Gastroesophageal sphincter (tissue), 4 donors: Measurements from ENCODE around the gene ZNF592. TPM values are rescaled to one million over a fixed set of nuclear protein-coding genes. Genes with fewer than 3 reads are reported as not detected.

ENCODE experiments used
- ATAC-seq: fragments of 150-250 bp; one replicate; pipeline ENCODE4 v1.9.1; 2016; ENCODE audit warnings: mild to moderate bottlenecking, moderate library complexity
- H3K27ac ChIP-seq, 4 donors: fragments of 200-600 bp; sonication (generic) in 3 of 4; 1 replicate in 3 of 4; 2 replicates in 1 of 4; pipeline ENCODE4 v1.5.1; 2016 to 2019
- H3K27me3 ChIP-seq: fragments of 200-600 bp; sonication (generic); one replicate; pipeline ENCODE4 v1.5.1; 2019
- H3K36me3 ChIP-seq, 2 donors: fragments of 200-600 bp; sonication (generic); one replicate each; pipeline ENCODE4 v1.5.1; 2019; ENCODE audit warnings: control low read depth in 1 of 2
- H3K4me1 ChIP-seq, 3 donors: fragments of 200-600 bp; sonication (generic); 1 replicate in 2 of 3; 2 replicates in 1 of 3; pipeline ENCODE4 v1.5.1; 2016 to 2019; ENCODE audit warnings: control low read depth in 2 of 3
- H3K4me3 ChIP-seq, 2 donors: fragments of 200-600 bp; sonication (generic); one replicate each; pipeline ENCODE4 v1.5.1; 2019; ENCODE audit warnings: mild to moderate bottlenecking in 1 of 2, moderate library complexity in 1 of 2
- H3K9me3 ChIP-seq, 3 donors: fragments of 200-600 bp; sonication (generic); one replicate each; pipeline ENCODE4 v1.5.1; 2017 to 2019; ENCODE audit warnings: control low read depth in 2 of 3
- CTCF ChIP-seq, 4 experiments: fragments of 200-600 bp in 2 of 4; fragments of 450-650 bp in 2 of 4; sonication (generic) in 1 of 4; IDR thresholded peaks; one replicate each; pipeline ENCODE4 v1.5.1; 2017 to 2019; ENCODE audit warnings: antibody characterized with exemption in 4 of 4, mild to moderate bottlenecking in 2 of 4, moderate library complexity in 2 of 4
- EP300 ChIP-seq: sonication (generic); formaldehyde crosslinking; IDR thresholded peaks from one replicate; pipeline ENCODE4 v1.6.1; 2017; ENCODE audit warnings: antibody characterized with exemption, mild to moderate bottlenecking
- POLR2A ChIP-seq, 2 donors: fragments of 450-650 bp; IDR thresholded peaks; one replicate each; pipeline ENCODE4 v1.6.1; 2017; ENCODE audit warnings: antibody characterized with exemption in 2 of 2, mild to moderate bottlenecking in 2 of 2, moderate library complexity in 1 of 2
- POLR2AphosphoS5 ChIP-seq: sonication (generic); formaldehyde crosslinking; IDR thresholded peaks from one replicate; pipeline ENCODE4 v1.6.1; 2017; ENCODE audit warnings: antibody characterized with exemption
- WGBS, 2 donors: methylation state at CpG; one replicate each; pipeline ENCODE4 v1.1.5; 2018; ENCODE audit warnings: low coverage in 1 of 2; 5-methylcytosine and 5-hydroxymethylcytosine counted together
- total RNA-seq, 4 donors: library from RNA; depleted of rRNA; stranded (reverse); fragments of >200 nt; gene quantifications; one replicate each; pipeline ENCODE4 v1.1.0, GENCODE V29; 2016

ZNF592 gene
- total RNA-seq, 4 donors from 2014 or later = 15.7 to 26.0 (median 19.1) TPM

GRCh38 chr15:84830036-84830435, 81.6 kb downstream of the ZNF592 start:
- H3K4me3 ChIP-seq = no peak overlapping the region
- ATAC-seq = no peak
- H3K27me3 ChIP-seq = no peaks in the 10 kb centered on the region
- TF ChIP-seq POLR2A (IDR thresholded peaks at IDR 0.05) = no peak
- no peaks in the 10 kb centered on the region for H3K9me3 ChIP-seq
- peaks cover 0 to 8% of the 10 kb centered on the region in 2 donors for H3K36me3 ChIP-seq
- WGBS, 2 donors = 43 to 75% methylated on average over 2 of the region's 2 CpGs
- H3K27ac ChIP-seq = peak overlapping the region in 1 of 4 donors; percentile 91
- H3K4me1 ChIP-seq = peaks cover 11 to 97% (median 17%) of the 10 kb centered on the region in 3 donors

GRCh38 chr15:84831028-84831427, 82.6 kb downstream of the ZNF592 start:
- no peaks in the 10 kb centered on the region for H3K27me3 ChIP-seq
- peak; percentile 48 for ATAC-seq
- H3K4me1 ChIP-seq = peaks cover 11 to 97% (median 21%) of the 10 kb centered on the region in 3 donors
- peaks cover 0 to 8% of the 10 kb centered on the region in 2 donors for H3K36me3 ChIP-seq
- 68 to 75% methylated on average over 5 of the region's 5 CpGs for WGBS, 2 donors
- TF ChIP-seq EP300 (no peak), POLR2AphosphoS5 (peak; percentile 14), POLR2A (IDR thresholded peaks at IDR 0.05) (no peak), CTCF (IDR thresholded peaks at IDR 0.05) (no peak)
- H3K9me3 ChIP-seq = no peaks in the 10 kb centered on the region
- peak overlapping the region in 3 of 4 donors; percentile 20 to 28 (median 27) for H3K27ac ChIP-seq
- H3K4me3 ChIP-seq = no peak overlapping the region

GRCh38 chr15:84831613-84832012, 83.2 kb downstream of the ZNF592 start:
- Histone ChIP-seq H3K27me3 (no peaks in the 10 kb centered on the region), H3K4me1 (peaks cover 11 to 97% (median 21%) of the 10 kb centered on the region in 3 donors), H3K27ac (peak overlapping the region in 1 of 4 donors; percentile 20), H3K9me3 (no peaks in the 10 kb centered on the region), H3K4me3 (no peak overlapping the region), H3K36me3 (peaks cover 0 to 8% of the 10 kb centered on the region in 2 donors)
- ATAC-seq = no peak
- WGBS, 2 donors = 40 to 89% methylated on average over 1 to 2 of the region's 2 CpGs
- no peak for TF ChIP-seq CTCF (IDR thresholded peaks at IDR 0.05)
- TF ChIP-seq POLR2AphosphoS5 = no peak
- no peak for TF ChIP-seq EP300
- TF ChIP-seq POLR2A (IDR thresholded peaks at IDR 0.05) = no peak

GRCh38 chr15:84832448-84833040, 84.2 kb downstream of the ZNF592 start:
- H3K9me3 ChIP-seq = no peaks in the 10 kb centered on the region
- H3K36me3 ChIP-seq = peaks cover 0 to 5% of the 10 kb centered on the region in 2 donors
- ATAC-seq = no peak
- H3K4me1 ChIP-seq = peaks cover 11 to 93% (median 21%) of the 10 kb centered on the region in 3 donors
- 60 to 100% methylated on average over 1 of the region's 2 CpGs for WGBS, 2 donors
- TF ChIP-seq POLR2AphosphoS5 = no peak
- no peak for TF ChIP-seq CTCF (IDR thresholded peaks at IDR 0.05)
- no peak for TF ChIP-seq EP300
- TF ChIP-seq POLR2A (IDR thresholded peaks at IDR 0.05) = no peak
- peak overlapping the region in 2 of 4 donors; percentile 20 to 30 for H3K27ac ChIP-seq
- no peaks in the 10 kb centered on the region for H3K27me3 ChIP-seq
- H3K4me3 ChIP-seq = no peak overlapping the region

- Histone ChIP-seq H3K4me3 (no peak overlapping the region), H3K27ac (no peak overlapping the region), H3K4me1 (peaks cover 6 to 82% (median 14%) of the 10 kb centered on the region in 3 donors), H3K27me3 (no peaks in the 10 kb centered on the region), H3K36me3 (peaks cover 0 to 1% of the 10 kb centered on the region in 2 donors), H3K9me3 (no peaks in the 10 kb centered on the region)
- TF ChIP-seq POLR2AphosphoS5 = peak; percentile 49
- no peak for TF ChIP-seq POLR2A (IDR thresholded peaks at IDR 0.05)
- no peak for ATAC-seq
- 17 to 23% methylated on average over 1 to 3 of the region's 4 CpGs for WGBS, 2 donors
These were observed 85.2 kb downstream of the ZNF592 start for GRCh38 chr15:84833447-84834228.
